ENCODE data around the gene CLSTN2.

CLSTN2 gene

GRCh38 chr3:140284372-140284771, 349.4 kb downstream of the CLSTN2 start:
- DNase-seq (ENCODE audit: low spot score), result no peak

- DNase-seq (ENCODE audit: low spot score), result peak; percentile 35
Observed at GRCh38 chr3:140285380-140285779, 350.4 kb downstream of the CLSTN2 start.

GRCh38 chr3:140288595-140288994, 353.6 kb downstream of the CLSTN2 start:
- no peak for DNase-seq (ENCODE audit: low spot score)

DNA sequence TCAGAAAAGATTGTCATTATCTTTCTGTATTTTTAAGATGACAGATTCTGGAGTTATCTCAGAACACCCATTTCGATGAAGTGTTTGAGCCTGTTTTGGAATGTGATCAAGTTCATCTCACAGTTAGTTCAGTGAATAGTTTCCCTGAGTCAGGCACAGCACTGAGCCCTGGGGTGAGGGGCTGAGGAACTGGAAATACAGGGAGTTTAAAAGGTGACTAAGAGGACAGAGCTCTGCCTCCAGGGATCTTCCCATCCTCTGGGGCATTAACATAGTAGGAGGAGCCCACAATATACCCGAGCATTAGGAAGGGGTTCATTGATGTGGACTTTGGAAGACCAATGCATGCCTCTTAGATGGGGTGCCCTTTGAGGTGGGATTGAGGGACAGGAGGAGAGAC, 355.1 kb downstream of the CLSTN2 start:
- no peak for DNase-seq (ENCODE audit: low spot score)

- no peak for DNase-seq (ENCODE audit: low spot score)
Observed at GRCh38 chr3:140292170-140292569, 357.2 kb downstream of the CLSTN2 start.

GRCh38 chr3:140292684-140293083, 357.7 kb downstream of the CLSTN2 start:
- no peak for DNase-seq (ENCODE audit: low spot score)

DNA sequence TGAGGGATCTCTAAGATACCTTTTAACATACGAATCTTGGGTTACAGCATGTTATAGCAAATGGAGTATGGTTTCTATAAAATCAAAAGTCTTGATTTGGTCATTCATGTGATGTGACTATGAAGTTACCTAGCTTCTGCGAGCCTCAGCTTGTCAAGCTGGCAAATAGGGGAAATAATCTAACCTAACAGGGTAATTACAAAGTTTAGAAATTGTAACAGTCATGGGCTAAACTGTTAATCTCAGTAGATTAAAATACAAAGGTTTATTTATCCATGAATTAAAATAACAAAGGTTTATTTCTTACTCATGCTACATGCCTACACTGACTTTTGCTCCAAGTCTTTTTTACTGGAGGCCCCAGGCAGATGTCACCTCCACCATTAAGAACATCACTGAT, 359.1 kb downstream of the CLSTN2 start:
- DNase-seq (ENCODE audit: low spot score), result no peak

DNA sequence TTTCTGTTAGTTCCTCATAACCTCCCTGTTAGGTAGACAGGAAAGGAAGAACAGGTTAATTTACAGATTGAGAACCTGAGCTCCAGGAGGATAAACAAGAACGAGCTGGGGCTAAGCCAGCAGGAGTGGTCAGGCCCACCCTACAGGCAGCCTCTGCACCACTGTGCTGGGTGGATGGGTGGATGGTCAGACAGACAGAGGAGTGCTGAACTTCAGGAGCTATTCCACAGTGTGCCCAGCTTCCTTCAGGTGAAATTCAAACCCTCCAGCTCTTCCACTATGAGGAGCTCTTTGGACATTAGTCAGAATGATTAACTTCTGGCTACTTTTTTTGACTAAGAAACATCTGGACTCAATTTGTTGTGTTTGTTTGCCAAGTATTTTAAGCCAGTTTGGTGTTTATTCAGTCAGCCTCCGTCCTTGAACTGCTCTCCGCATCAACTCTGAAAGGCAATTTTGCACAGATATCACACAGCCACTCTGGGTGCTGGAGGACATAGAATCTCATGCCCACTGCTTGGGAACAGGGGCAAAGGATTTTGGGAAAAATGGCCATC, 361.9 kb downstream of the CLSTN2 start:
- no peak for DNase-seq (ENCODE audit: low spot score)

DNA sequence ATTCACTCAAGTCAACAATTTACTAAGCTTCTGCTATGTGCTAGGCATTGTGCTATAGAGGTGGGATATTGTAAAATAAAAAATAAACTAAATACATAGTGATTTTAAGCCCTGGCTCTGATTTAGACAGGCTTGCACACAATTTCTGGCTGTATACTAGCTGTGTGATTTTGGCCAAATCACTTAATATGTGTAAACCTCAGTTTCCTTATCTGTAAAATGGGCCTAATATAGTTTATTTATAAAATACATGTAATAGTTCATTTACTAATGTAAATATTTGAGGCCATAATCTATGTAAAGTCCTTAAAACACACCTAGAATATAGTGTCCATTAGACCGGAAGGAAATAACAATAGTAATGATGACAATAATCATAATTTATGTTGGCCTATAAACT, 363.1 kb downstream of the CLSTN2 start:
- no peak for DNase-seq (ENCODE audit: low spot score)

GRCh38 chr3:140298569-140299070, 363.6 kb downstream of the CLSTN2 start:
- no peak for DNase-seq (ENCODE audit: low spot score)

DNA sequence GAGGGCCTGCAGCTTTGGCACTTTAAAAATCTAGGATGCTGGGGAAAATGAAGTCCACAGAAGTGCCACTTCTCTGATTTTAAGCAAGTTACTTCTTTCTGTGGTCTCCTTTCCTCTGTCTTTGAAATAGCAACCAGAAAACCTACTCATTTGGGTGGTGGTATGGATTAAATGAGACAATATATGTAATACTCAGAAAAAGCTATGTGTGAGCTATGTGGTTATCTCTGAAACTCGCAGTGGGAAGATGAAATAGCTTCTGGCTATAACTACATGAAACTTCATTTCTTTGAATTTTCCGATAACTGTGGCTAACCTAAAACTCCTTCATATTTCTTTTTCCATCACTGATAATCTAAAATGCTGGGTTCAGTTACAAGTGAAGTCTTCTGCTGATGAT, 368.9 kb downstream of the CLSTN2 start:
- no peak for DNase-seq (ENCODE audit: low spot score)

DNA sequence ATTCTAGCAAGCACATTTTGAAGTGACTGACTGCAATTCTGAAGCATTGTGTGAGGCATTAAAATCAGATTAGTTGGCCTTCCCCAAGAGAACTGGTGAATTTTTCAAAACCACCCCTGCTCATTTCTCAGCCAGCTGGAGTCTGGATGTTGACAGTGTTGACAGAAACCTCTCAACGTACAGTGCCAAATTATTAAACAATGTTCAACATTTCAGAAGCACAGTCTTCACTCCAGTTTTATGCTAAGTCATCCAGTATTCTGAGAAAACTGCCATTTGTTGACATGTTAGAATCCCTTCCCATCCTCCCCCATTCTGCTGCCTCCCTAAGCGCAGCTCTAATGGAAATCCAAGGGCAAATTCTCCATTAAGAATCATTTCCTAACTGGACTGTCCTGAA, 373.6 kb downstream of the CLSTN2 start:
- no peak for DNase-seq (ENCODE audit: low spot score)

DNA sequence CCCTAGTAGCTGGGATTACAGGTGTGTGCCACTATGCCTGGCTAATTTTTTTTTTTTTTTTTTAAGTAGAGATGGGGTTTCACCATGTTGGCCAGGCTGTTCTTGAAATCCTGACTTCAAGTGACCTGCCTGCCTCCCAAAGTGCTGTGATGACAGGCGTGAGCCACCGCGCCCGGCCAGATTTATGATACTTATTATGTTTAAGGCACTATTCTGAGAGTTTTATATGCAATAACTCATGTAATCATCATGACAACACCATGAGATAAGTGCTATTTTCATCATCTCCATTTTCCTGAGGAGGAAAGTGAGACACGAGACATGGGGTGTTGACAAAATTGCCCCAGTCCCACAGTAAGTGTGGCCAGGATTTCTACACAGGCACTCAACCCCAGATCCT, 376.4 kb downstream of the CLSTN2 start:
- DNase-seq (ENCODE audit: low spot score), result no peak

GRCh38 chr3:140315955-140316354, 381.0 kb downstream of the CLSTN2 start:
- DNase-seq (ENCODE audit: low spot score), result no peak

DNA sequence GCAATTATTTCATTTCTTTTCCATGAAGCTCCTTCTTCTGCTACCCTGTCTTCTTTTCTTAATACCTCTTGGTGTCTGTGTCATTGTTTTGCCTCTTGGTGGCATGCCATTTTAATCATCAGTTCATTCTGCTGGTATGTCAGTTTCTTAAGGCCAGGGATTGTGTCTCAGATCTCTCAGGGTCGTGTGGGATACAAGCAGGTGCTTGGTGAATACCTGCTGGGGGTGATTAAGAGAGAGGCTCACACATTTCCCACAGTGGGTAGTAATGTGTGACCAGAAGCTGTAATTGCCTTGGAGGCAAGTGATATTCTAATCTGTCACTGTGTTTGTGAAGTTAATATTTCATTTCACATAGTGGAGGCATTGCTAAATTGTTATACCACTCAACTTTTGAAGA, 381.5 kb downstream of the CLSTN2 start:
- no peak for DNase-seq (ENCODE audit: low spot score)

DNA sequence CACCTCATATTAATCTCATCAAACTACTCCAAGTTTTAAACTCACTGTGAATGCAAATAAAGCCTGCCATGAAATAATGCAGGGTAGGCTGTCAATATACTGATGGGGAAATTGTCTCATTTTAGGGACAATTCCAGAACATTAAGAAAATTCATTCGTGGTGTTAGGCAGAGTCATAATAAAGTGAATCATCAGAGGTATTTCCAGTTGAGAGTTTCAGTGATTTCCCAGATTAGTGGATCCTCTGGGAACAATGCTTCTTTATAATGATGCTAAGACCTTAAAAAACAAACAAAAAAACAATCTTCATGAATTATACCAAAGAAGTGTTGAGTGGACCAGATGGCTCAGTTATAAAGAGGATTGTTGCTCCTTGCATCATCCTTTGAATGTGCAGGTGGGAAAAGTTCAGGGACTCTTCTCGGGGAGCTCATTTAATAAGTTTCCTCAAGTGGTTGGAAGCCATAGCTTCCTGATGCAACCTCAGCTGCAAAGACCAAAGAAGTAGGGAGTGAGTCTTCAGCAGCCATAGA, 381.9 kb downstream of the CLSTN2 start:
- DNase-seq (ENCODE audit: low spot score), result peak; percentile 23

DNA sequence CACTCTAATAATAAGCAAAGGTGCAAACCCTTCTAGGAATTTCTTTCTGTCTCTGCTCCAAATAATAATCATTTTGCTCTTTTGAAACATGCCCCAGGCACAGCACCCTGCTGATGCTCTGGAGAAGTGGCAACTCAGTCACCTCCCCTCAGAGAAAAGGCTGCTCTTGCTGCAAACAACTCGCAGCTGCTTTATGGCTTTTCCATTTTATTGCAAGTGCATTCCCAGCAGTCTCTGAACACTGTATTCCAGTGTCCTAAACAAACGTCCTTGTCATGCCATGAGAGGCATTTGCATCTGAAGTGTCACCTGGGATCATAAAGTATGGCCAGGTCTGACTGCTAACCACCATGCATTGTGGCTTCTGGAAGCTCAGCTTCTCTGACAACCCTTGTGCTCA, 384.8 kb downstream of the CLSTN2 start:
- no peak for DNase-seq (ENCODE audit: low spot score)

GRCh38 chr3:140323561-140323960, 388.6 kb downstream of the CLSTN2 start:
- no peak for DNase-seq (ENCODE audit: low spot score)

- no peak for DNase-seq (ENCODE audit: low spot score)
Observed at GRCh38 chr3:140332131-140332530, 397.1 kb downstream of the CLSTN2 start.

- no peak for DNase-seq (ENCODE audit: low spot score)
Observed at GRCh38 chr3:140334132-140334929, 399.3 kb downstream of the CLSTN2 start.

DNA sequence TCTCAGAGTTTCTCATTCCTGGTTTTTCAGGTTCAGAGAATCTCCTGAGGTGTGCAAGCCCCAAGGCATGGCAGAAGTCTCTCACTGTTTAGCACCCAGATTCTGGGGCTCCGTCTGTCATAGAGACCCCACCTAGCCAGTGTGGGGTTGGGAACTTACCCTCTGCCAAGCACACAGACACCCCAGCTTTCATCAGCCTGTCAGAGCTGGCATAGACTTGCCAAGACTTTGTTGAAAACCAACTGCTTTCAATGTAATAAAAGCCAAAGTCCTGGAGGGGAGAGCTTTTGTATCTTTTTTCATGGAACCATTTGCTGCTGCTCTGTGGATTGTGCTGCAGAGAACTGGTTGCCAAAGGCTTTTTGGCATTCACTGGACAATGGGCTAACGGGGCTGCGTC, 401.5 kb downstream of the CLSTN2 start:
- DNase-seq (ENCODE audit: low spot score), result no peak

DNA sequence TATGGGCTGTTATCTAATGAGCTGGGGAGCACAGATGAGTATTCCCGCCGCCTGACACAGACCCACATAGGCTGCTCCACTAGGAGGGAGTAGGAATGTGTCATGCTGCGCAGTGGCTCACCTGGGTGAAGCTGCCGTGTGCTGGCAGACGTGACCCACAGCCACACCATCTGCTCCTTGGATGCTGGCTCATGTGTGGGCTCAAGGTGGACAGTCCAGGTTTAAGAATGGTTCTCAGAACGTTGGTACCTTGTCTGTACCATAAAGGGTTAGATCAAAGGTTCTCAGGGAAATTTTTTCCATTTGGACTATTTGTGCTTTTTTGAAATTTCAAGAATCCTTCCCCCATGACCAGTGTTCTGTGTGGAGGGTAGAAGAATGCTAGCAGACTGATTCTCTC, 403.9 kb downstream of the CLSTN2 start:
- no peak for DNase-seq (ENCODE audit: low spot score)

GRCh38 chr3:140341203-140341602, 406.2 kb downstream of the CLSTN2 start:
- no peak for DNase-seq (ENCODE audit: low spot score)

Measured in SW480 (cell line).